DMS79 treated with DMSO at 0.1 percent for 48 hours (cell line): ENCODE measurements around the gene CDH4.

Experiments
- DNase-seq: peaks from one replicate; lab custom pipeline; 2025; lab: John Stamatoyannopoulos, UW

CDH4 gene

GRCh38 chr20:61493798-61494305 lies 241.8 kb downstream of the CDH4 start:
- DNase-seq: no peak

GRCh38 chr20:61494763-61495575 lies 242.9 kb downstream of the CDH4 start:
- no peak for DNase-seq

GRCh38 chr20:61497029-61497627 lies 245.1 kb downstream of the CDH4 start:
- no peak for DNase-seq

- no peak for DNase-seq
These were observed 247.9 kb downstream of the CDH4 start for GRCh38 chr20:61499859-61500554.

GRCh38 chr20:61500791-61501321 lies 248.8 kb downstream of the CDH4 start:
- DNase-seq: no peak

GRCh38 chr20:61502433-61502832 lies 250.4 kb downstream of the CDH4 start:
- no peak for DNase-seq

DNA sequence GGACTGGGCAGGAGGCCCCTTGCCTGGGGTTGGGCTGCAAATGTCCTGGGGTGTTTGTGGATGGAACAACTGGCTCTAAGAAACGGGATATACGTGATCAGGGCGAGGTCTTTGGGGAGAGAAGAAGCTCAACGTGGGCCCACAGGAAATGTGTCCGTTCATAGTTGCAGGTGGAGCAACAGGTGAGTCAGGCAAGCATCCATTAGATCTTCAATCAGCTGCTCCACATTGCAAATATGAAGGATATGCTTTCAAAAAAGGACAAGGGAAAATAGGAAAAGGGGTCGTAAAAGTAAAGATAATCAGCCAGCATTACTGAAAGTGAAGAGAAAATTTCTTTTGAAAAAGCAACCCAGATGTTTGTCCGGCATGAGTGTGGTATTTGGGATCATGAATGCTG lies 251.0 kb downstream of the CDH4 start:
- DNase-seq: no peak

DNA sequence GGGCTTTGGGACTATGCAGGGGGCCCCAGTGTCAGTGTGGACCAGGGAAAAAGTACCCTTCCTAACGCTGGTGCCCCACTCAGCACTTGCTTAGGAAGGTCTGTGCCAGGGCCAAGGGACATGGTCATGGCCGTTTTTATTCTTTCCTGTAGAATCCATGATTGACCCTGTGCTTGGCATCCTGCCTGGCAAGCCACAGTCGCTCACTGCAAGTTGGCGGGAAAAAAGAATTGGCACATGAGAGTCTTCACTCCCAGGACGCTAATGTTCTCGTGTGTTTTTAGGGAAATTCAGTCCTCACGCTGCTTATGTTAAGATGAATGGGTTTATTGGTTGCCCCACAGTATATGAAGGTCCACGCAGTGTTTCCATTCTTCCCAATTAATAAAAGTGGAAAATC lies 253.4 kb downstream of the CDH4 start:
- no peak for DNase-seq

- no peak for DNase-seq
These were observed 255.7 kb downstream of the CDH4 start for GRCh38 chr20:61507778-61508177.

GRCh38 chr20:61508301-61509096 lies 256.4 kb downstream of the CDH4 start:
- DNase-seq: no peak

- no peak for DNase-seq
These were observed 258.8 kb downstream of the CDH4 start for GRCh38 chr20:61510778-61511330.

- DNase-seq: no peak
These were observed 260.4 kb downstream of the CDH4 start for GRCh38 chr20:61512475-61512874.

DNA sequence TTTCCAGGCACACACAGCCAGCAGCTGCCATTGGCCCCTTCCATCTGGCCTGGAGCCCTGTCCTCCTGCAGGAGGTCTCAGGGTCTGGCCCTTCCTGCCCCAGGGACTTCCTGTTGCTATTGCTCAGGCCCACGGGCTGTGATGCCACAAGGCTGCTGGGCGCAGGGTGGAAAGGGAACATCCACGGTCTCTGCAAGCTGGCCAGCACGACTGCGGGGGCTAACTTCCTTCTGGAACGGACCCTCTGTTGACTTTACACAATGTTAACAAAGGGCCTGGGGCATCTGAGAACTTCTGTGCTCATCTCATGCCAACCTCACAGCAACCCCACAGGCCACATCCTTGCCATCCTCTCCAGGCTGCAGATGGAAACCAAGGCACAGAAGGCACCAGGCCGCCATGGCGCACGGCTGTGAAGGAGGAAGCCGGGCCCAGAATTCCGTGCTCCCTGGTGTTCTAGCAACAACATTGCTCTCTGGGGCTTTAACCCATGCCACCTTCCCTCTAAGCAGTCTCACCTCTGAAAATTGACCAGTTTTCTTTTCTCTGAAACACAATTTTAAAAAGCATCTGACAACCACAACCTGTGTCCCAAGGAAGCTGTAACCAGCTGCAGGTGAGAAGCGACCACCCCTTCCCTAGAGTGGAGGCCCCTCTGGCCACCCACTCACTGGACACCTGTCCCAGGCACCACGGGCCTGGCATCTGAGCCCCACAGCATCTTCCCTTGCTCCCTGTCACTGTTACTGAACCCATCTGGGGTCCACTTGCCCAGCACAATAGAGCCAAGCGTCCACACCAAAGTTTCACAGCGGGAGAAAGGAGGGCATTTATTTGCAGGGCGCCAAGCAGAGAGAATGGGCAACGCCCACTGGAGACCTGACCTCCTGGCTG lies 261.3 kb downstream of the CDH4 start:
- DNase-seq: no peak

GRCh38 chr20:61514018-61514365 lies 261.9 kb downstream of the CDH4 start:
- DNase-seq: no peak

DNA sequence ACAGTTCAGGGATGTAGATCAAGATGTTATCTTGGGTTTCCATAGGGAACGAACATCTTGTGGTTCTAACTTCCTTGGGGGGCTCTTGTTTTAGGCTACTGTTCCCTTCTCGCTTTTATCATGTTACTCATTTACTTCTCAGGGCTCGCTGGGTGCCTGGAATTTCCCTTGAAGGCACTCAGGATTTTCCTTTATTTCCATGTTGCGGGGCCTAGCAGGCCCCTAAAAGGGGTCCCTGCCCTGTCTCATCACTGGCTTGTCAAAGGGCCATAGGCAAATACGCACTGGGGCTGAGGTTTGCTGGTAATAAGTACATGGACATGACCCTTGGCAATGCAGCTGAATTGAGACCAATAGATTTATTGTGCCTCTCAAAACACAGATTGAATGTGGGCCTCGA lies 262.3 kb downstream of the CDH4 start:
- no peak for DNase-seq

GRCh38 chr20:61514805-61515505 lies 262.9 kb downstream of the CDH4 start:
- DNase-seq: no peak

- DNase-seq: no peak
These were observed 263.9 kb downstream of the CDH4 start for GRCh38 chr20:61515922-61516321.

GRCh38 chr20:61516346-61517208 lies 264.5 kb downstream of the CDH4 start:
- DNase-seq: no peak

DNA sequence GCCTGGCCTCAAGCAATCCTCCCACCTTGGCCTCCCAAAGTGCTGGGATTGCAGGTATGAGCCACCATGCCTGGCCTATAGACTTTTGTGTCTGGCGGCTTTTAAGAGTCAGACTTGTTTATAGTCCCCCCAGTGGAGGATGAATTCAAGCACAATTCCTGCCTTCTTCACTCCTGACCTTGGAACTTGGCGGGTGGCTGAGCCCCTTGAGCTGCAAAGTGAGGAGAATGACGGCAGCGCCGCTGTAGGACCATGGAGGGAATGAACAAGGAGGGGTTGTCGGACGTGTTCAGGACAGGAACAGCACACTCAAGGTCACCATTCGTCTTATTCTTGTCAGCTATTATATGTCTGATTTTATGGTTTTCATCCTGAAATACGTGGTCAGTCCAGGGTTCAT lies 265.4 kb downstream of the CDH4 start:
- no peak for DNase-seq
